HG02759 (cell line): Measurements from ENCODE around the gene NOVA2.

Experiments used
- ATAC-seq: cut with Tn5 transposase; IDR thresholded peaks from one replicate; pipeline ENCODE4 v1.9.1; 2021; ENCODE audit warnings: mild to moderate bottlenecking, moderate library complexity; ENCODE audit not compliant: unreplicated experiment

NOVA2 gene

GRCh38 chr19:45927565-45928261, 46.0 kb downstream of the NOVA2 start:
- no peak for ATAC-seq

DNA sequence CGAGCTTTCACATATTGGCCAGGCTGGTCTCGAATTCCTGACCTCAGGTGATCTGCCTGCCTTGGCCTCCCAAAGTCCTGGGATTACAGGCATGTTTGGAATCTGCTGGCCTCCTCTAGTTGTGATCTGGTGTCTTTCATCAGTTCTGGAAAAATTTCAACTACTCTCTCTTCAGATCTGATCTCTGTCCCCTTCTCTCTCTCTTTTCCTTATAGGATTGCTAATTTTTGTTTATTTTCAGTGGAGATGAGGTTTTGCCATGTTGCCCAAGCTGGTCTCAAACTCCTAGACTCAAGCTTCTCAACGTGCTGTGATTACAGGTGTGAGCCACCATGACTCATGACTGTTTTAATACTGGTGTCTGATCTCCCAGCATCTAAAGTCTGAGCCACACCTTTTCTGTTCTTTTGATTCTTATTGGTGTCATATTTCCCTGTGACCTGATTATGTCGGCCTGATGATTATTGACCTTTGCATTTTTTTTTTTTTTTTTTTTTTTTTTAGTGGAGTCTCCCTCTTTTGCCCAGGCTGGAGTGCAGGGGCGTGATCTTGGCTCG, 48.7 kb downstream of the NOVA2 start:
- no peak for ATAC-seq

- no peak for ATAC-seq
Measured at GRCh38 chr19:45922281-45922680, 51.4 kb downstream of the NOVA2 start.

DNA sequence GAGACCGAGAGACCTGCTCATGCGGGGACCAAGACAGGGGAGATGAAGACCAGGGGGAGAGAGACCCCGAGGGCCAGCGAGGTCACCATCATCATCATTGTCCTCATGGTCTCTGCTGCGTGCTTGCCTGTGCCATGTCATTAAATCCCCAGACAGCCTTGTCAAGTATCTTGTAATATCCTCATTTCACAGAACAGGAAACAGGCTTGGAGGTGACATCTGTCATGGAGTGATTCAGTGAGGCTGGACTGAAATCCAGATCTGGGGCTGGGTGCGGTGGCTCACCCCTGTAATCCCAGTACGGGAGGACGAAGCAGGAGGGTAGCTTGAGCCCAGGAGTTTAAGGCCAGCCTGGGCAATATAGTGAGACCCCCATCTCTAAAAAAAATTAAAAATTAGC, 53.2 kb downstream of the NOVA2 start:
- no peak for ATAC-seq

- ATAC-seq, result no peak
Measured at GRCh38 chr19:45919678-45920077, 54.0 kb downstream of the NOVA2 start.

GRCh38 chr19:45918721-45919120, 54.9 kb downstream of the NOVA2 start:
- no peak for ATAC-seq

DNA sequence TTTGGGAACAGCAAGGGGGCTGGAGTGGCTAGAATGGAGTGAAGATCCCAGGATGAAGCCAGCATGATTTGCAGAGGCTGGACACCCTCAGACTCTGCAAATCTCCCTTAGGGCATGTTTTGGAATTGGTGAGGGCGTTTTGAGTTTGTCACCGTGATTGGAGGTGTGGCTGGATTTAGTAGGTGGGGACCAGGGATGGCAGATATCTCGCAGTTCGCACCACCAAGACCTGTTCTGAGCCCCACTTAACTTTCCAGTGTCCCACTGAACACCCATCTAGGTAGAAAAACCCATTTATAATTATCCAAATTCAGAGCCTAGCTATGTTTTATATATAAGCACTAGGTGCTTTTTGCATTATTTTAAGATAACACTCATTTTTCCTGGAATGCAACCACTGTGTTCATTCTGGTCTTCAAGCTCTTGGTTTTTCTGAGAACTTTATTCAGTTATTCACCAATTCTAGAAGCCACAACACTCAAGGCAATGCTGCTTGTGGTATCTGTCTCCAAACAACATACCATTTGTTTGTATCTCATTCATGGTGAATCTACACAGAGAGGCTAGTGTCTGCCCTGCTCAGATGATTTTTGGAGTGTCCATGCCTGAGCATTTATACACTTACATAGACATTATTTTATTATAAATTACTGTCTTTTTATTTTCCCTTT, 56.1 kb downstream of the NOVA2 start:
- ATAC-seq, result no peak

DNA sequence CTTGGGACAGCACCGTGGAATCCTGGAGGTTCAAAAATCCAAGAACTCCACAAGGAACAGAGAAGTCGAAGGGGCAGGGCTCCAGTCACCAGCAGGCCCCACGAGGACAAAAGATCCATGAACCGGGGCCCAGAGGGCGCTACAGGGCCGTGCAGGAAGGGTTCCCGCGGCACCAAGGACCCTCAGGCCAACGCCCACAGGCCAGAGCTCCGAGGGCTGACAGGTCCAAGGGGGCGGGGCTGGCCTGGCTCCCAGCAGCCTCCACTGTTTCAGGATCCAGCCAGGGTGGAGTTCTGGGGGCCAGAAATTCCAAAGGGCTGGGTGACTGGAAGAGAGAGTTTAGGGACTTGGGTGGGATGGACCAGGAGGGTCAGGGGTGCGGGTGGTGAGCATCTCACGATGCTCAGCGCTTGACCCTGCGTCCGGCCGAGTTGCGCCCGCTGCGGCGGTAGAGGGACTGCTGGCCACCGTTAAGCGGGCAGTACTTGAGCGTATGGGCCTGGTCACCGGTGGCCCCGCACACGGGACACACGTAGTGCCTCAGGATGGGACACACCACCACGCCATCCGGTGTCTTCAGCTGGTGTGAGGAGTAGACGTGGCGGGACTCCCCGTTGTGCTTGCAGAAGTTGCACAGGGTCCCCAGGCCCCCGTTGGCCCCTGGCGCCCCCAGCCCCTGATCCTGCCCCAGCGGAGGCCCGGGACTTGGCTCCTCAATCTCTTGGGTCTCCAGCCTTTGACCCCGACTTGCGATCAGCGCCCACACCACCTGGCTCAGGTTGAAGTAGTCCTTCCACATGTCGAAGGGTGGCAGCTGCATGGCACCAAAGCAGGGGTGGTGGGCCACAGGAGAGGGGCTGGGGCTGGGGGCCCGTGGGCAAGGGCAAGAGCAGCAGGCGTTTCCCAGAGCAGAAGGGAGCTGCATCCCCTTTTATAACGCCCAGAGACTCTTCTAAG, 59.5 kb downstream of the NOVA2 start, which contains the start of gene NANOS2:
Gene NANOS2 (minus strand): TSS at position 905 of the 957 bp plus-strand sequence. CDS start 85 bp downstream, at position 820.
- ATAC-seq, result no peak

- no peak for ATAC-seq
Measured at GRCh38 chr19:45911291-45911690, 62.4 kb downstream of the NOVA2 start.

DNA sequence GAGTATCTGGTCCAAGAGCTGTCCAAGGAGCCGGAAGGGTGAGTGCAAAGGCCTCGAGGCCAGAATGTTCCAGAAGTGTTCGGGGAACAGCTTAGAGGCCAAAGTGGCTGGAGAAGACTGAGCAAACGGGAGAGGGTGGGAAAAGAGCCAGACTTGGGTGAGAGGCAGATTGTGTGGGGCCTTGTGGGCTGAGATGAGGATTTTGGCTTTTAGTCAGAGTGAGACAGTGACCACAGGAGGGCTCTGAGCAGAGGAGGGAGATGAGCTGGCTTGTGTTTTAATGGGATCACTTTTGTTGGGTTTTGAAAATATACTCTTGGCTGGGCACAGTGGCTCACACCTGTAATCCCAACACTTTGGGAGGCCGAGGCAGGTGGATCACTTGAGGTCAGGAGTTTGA, 64.7 kb downstream of the NOVA2 start:
- ATAC-seq, result no peak

DNA sequence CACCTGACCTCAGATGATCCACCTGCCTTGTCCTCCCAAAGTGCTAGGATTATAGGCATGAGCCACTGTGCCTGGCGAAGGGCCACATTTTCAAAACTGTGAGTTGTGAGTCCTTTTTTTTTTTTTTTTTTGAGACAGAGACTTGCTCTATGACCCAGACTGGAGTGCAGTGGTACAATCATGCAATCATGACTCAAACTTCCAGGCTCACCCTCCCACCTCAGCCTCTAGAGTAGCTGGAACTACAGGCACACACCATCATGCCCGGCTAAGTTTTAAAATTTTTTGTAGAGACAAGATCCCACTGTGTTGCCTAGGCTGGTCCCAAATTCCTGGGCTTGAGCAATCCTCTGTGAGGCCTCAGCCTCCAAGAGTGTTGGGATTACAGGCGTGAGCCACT, 67.4 kb downstream of the NOVA2 start:
- ATAC-seq, result no peak

DNA sequence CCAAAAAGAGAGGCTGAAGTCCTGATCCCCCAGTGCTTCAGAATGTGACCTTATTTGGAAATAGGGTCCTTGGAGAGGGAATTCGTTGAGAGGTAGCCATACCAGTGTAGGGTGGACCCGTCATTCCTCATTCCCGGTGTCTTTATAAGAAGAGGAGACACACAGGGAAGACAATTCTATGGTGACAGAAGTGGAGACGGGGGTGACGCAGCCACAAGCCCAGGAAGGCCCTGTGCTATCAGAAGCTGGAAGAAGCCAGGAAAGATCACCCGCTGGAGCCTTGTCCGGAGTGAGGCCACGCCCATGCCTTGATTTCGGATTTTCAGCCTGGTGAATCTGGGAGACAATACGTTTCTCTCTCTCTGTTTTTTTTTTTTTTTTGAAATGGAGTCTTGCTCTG, 68.7 kb downstream of the NOVA2 start:
- ATAC-seq, result no peak

- ATAC-seq, result peak; percentile 89
Measured at GRCh38 chr19:45902651-45903625, 70.7 kb downstream of the NOVA2 start.

DNA sequence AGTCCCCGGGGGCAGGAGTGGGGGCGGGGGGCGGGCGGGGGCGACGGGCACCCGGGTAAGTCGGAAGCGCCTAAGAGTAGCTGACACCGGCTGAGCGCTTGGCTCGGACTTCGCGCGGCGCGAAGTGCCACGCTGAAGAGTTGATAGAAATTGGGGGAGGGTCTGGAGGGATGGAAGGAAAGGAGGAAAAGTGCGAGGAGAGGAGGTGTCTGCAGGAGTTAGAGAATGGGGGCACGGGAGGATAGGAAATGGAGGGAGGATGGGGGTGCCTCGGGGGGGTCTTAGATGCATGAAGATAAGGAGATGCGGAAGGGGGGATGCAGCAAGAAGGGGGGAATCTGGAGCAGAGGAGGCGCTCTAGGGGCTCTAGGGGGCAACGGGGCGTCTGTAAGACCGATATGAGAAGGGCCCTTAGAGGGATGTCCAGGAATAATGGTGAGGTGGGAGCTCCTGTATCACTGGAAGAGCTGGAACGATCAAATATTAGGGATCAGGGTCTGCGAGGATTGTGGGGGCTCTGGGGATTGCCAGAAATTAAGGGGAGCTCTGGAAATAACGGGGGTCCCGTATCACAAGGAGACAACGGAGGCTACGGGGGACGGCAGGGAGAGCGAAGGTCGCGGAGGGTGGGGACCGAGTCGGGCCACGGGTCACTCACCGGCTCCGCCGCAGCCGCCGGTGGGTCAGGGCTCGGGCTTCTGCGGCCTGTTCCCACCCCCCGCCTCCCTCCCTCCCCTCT, 71.6 kb downstream of the NOVA2 start, which contains the start of gene MYPOP:
Gene MYPOP (minus strand): TSS at position 702 of the 739 bp plus-strand sequence. CDS start 840 bp downstream, outside the sequence.
- no peak for ATAC-seq

DNA sequence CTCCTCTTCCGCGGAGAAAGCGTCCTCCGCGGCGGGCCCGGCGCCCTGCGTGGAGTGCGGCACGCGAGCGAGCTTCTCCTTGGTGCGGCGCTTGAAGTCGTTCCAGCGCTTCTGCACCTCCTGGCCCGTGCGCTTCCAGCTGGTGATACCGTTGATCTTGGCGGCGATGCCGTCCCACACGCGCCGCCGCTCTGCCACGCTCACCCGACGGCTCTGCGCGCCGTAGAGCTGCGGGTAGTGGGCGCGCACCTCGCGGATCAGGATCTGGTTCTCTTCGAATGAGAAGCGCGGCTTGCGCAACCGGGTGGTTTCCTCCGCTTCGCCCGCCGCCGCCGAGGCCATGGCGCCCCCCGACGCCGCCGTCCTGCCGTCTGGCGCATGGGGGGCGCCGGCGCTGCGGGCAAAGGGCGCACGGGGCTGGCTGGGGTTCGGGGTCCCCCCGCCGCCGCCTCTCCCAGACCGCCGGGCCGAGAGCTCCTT, 72.2 kb downstream of the NOVA2 start:
- no peak for ATAC-seq

DNA sequence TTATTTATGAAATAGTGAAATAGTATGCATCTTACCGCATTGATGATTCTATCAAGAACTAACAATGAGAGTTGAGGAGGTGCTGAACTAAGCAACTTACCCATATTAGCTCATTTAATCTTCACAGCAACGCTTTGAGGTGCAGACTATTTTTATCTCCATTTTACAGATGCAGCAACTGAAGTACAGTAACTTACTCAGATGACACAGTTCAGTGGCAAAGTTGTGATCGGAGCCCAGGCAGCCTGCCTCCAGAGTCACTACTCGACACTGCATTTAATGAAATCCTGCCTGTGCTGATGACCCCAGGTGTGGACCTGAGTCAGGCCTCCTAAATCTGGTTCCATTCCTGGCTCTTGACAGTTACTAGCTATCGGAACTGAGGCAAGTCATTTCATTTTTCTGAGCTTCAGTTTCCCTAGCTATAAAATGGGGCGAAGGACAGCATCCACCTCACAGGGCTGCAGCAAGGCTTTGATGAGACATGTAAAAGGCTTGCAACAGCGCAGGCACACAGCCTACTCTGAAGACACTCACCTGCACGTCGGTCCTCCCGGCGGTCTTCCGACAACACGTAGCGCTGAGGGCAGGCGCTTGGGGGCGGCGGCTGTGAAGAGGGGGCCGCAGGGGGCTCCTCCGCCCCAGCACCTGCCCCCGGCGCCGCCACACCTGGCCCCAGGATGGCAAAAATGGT, 72.8 kb downstream of the NOVA2 start:
- no peak for ATAC-seq

DNA sequence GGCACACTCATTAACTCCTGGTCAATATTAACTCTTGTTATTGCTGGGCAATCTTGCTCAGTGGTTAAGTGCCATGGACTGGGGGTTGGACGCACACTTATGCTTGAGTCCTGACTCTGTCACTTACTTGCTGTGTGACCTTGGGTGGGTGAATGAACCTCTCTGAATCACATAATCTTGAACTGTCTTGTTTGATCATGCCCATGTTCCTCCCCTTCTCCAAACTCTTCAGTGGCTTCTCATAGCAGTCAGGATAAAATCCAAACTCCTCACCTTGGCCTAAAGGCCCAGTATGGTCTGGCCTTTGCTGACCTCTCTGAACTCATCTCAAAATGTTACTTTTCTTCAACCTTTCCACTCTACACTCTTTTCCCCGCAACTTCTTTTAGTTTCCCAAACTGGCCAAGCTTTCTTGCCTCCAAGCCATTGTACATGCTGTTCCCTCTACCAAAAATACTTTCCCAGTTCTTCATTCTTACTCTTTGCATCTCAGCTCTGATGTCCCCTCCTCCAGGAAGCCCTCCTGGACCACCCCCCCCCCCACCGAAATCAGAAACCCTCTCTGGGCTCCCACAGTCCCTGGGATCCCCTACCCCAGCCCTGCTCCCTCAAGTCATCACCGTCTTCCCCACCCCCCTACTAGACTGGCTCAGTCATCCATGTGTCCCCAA, 73.6 kb downstream of the NOVA2 start:
- no peak for ATAC-seq

DNA sequence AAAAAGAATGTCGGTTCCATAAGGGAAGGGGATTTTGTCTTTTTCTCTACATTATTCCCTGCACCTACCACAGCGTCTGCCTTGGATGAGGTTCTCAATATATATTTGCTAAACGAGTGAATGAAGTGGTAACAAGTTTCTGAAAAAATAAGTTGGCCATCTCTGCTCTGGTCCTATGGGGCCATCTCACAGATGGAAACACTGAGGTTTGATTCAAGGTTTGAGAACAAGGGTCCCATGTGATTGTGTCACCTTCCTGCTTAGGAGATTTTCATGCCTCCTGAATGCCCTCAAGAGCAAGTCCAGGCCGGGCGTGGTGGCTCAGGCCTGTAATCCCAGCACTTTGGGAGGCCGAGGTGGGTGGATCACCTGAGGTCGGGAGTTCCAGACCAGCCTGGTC, 74.4 kb downstream of the NOVA2 start:
- no peak for ATAC-seq
